MM.1S (cell line): ENCODE measurements around the gene ACTN3.

Experiments
- DNase-seq: peaks from one replicate; pipeline ENCODE4 v3.0.0-alpha.2; 2015
- H2AFZ ChIP-seq: fragments of 300-600 bp; sonication (generic); 2 replicates; pipeline ENCODE4 v1.6.0; 2016; ENCODE audit warnings: antibody characterized with exemption, low read length
- H3F3A ChIP-seq: fragments of 300-600 bp; sonication (generic); 2 replicates; pipeline ENCODE4 v1.6.1; 2016; ENCODE audit warnings: mild to moderate bottlenecking, antibody characterized with exemption, low read length, moderate library complexity, mixed read lengths; ENCODE audit not compliant: insufficient read depth
- H3K27ac ChIP-seq: fragments of 300-600 bp; sonication (generic); 2 replicates; pipeline ENCODE4 v1.5.1; 2016; ENCODE audit warnings: mild to moderate bottlenecking, low read length
- H3K27me3 ChIP-seq: fragments of 300-600 bp; sonication (generic); replicated peaks from 2 replicates; pipeline ENCODE4 v1.6.0; 2016; ENCODE audit warnings: low read length; ENCODE audit not compliant: insufficient read depth
- H3K36me3 ChIP-seq: fragments of 300-600 bp; sonication (generic); replicated peaks from 2 replicates; pipeline ENCODE4 v1.6.1; 2016; ENCODE audit warnings: mild to moderate bottlenecking, low read length, mixed read lengths; ENCODE audit not compliant: insufficient read depth
- H3K4me1 ChIP-seq: fragments of 300-600 bp; sonication (generic); 2 replicates; pipeline ENCODE4 v1.6.1; 2016; ENCODE audit warnings: low read length, mixed read lengths
- H3K4me2 ChIP-seq: fragments of 300-600 bp; sonication (generic); 2 replicates; pipeline ENCODE4 v1.6.0; 2016; ENCODE audit warnings: low read depth, low read length
- H3K4me3 ChIP-seq: fragments of 300-600 bp; sonication (generic); 2 replicates; pipeline ENCODE4 v1.5.1; 2016; ENCODE audit warnings: low read length, mixed read lengths
- H3K79me2 ChIP-seq: fragments of 300-600 bp; sonication (generic); 2 replicates; pipeline ENCODE4 v1.6.1; 2016; ENCODE audit warnings: mixed run types, low read length, mixed read lengths
- H3K9ac ChIP-seq: fragments of 300-600 bp; sonication (generic); 2 replicates; pipeline ENCODE4 v1.6.1; 2016; ENCODE audit warnings: low read length, mixed read lengths
- H3K9me2 ChIP-seq: fragments of 300-600 bp; sonication (generic); replicated peaks from 2 replicates; pipeline ENCODE4 v1.6.1; 2016; ENCODE audit warnings: mild to moderate bottlenecking, low read length, mixed read lengths; ENCODE audit not compliant: insufficient read depth
- H3K9me3 ChIP-seq: fragments of 300-600 bp; sonication (generic); replicated peaks from 2 replicates; pipeline ENCODE4 v1.6.1; 2016; ENCODE audit warnings: mild to moderate bottlenecking, low read length, mixed read lengths; ENCODE audit not compliant: insufficient read depth
- H4K20me1 ChIP-seq: fragments of 300-600 bp; sonication (generic); 2 replicates; pipeline ENCODE4 v1.6.1; 2016; ENCODE audit warnings: mild to moderate bottlenecking, low read length, moderate library complexity, mixed read lengths; ENCODE audit not compliant: insufficient read depth
- CTCF ChIP-seq: fragments of 300-600 bp; sonication (generic); IDR thresholded peaks from 2 replicates; pipeline ENCODE4 v1.5.1; 2016; ENCODE audit warnings: antibody characterized with exemption, low read length, mixed read lengths
- EZH2 ChIP-seq: fragments of 300-600 bp; sonication (generic); optimal IDR thresholded peaks from 2 replicates; pipeline ENCODE3; 2017; ENCODE audit warnings: low read depth, mild to moderate bottlenecking, antibody characterized with exemption, low read length, mixed read lengths
- EZH2phosphoT487 ChIP-seq: fragments of 300-600 bp; sonication (generic); IDR thresholded peaks from 2 replicates; pipeline ENCODE4 v1.6.1; 2018; ENCODE audit warnings: antibody characterized with exemption, low read length

ACTN3 gene

GRCh38 chr11:66550887-66551286 is 4.2 kb downstream of the ACTN3 start:
- peaks cover 3% of the 10 kb centered on the region; the same call in 1 of the 2 replicates for H3F3A ChIP-seq
- H3K79me2 ChIP-seq: no peaks in the 10 kb centered on the region
- DNase-seq: no peak
- H3K9me2 ChIP-seq: no peaks in the 10 kb centered on the region
- H3K9ac ChIP-seq: no peak overlapping the region
- no peak overlapping the region for H3K27ac ChIP-seq
- H3K4me3 ChIP-seq: no peak overlapping the region
- H2AFZ ChIP-seq: no peak overlapping the region
- TF ChIP-seq EZH2phosphoT487: no peak
- no peak for TF ChIP-seq CTCF
- no peak for TF ChIP-seq EZH2
- no peaks in the 10 kb centered on the region for H3K36me3 ChIP-seq
- no peaks in the 10 kb centered on the region for H3K9me3 ChIP-seq
- no peak overlapping the region for H3K4me2 ChIP-seq
- 0 out of 2 replicates have a peak, but pooled peaks cover 5% of the 10 kb centered on the region for H3K4me1 ChIP-seq
- no peaks in the 10 kb centered on the region for H4K20me1 ChIP-seq
- peaks cover 72% of the 10 kb centered on the region for H3K27me3 ChIP-seq

GRCh38 chr11:66554602-66555001 is 7.9 kb downstream of the ACTN3 start:
- Histone ChIP-seq H3K79me2 (no peaks in the 10 kb centered on the region), H3K36me3 (no peaks in the 10 kb centered on the region), H3K27me3 (peaks cover 72% of the 10 kb centered on the region), H3K9me2 (no peaks in the 10 kb centered on the region), H2AFZ (no peak overlapping the region), H3K27ac (no peak overlapping the region), H3K4me1 (no peaks in the 10 kb centered on the region), H3F3A (no peaks in the 10 kb centered on the region), H4K20me1 (no peaks in the 10 kb centered on the region), H3K9ac (no peak overlapping the region), H3K4me2 (no peak overlapping the region), H3K4me3 (no peak overlapping the region), H3K9me3 (no peaks in the 10 kb centered on the region)
- no peak for DNase-seq
- no peak for TF ChIP-seq EZH2phosphoT487
- no peak for TF ChIP-seq CTCF
- no peak for TF ChIP-seq EZH2

GRCh38 chr11:66555416-66555815 is 8.7 kb downstream of the ACTN3 start:
- no peaks in the 10 kb centered on the region for H3K4me1 ChIP-seq
- no peak overlapping the region for H2AFZ ChIP-seq
- no peak for TF ChIP-seq EZH2phosphoT487
- no peak for TF ChIP-seq EZH2
- TF ChIP-seq CTCF: no peak
- H3K36me3 ChIP-seq: no peaks in the 10 kb centered on the region
- no peak overlapping the region for H3K4me2 ChIP-seq
- no peaks in the 10 kb centered on the region for H3K9me2 ChIP-seq
- H4K20me1 ChIP-seq: no peaks in the 10 kb centered on the region
- no peaks in the 10 kb centered on the region for H3K9me3 ChIP-seq
- DNase-seq: no peak
- H3F3A ChIP-seq: no peaks in the 10 kb centered on the region
- H3K27me3 ChIP-seq: peaks cover 68% of the 10 kb centered on the region
- no peaks in the 10 kb centered on the region for H3K79me2 ChIP-seq
- no peak overlapping the region for H3K4me3 ChIP-seq
- no peak overlapping the region for H3K9ac ChIP-seq
- H3K27ac ChIP-seq: no peak overlapping the region
